Measurements from ENCODE around the gene ATP6V0D1. TPM values are rescaled to one million over a fixed set of nuclear protein-coding genes. Genes with fewer than 3 reads are reported as not detected.

Gene ATP6V0D1
- total and polyA plus RNA-seq, 10 donors = 37.3 to 133 (median 105) TPM

- TF ChIP-seq POLR2AphosphoS5 (IDR thresholded peaks at IDR 0.05) (peak in 1 of 3 donors; percentile 36), CTCF (IDR thresholded peaks at IDR 0.05 in 8 of 11, conservative IDR thresholded peaks at IDR 0.05 in 3 of 11) (no peak), POLR2A (IDR thresholded peaks at IDR 0.05) (no peak)
- DNase-seq = peak; percentile 68
- peak overlapping the region in 1 of 8 donors; percentile 15 for H3K27ac ChIP-seq
- H3K4me1 ChIP-seq = peaks cover 16 to 61% (median 39%) of the 10 kb centered on the region in 6 donors
- intact Hi-C loops (cut with DNase I; ENCODE audit: low total_unique reads) = no loop called here
- WGBS, 5 donors = 59 to 71% (median 62%) methylated on average over 21 to 27 of the region's 27 CpGs
- peaks cover 0 to 31% (median 19%) of the 10 kb centered on the region in 7 donors for H3K27me3 ChIP-seq (replicated peaks in 1 of 7)
- no peak overlapping the region for H3K4me3 ChIP-seq
- H3K9me3 ChIP-seq = no peaks in the 10 kb centered on the region
- no peaks in the 10 kb centered on the region for H3K36me3 ChIP-seq
Observed at GRCh38 chr16:67389911-67390815, 90.8 kb downstream of the ATP6V0D1 start.

GRCh38 chr16:67388591-67388990 lies 92.4 kb downstream of the ATP6V0D1 start:
- Histone ChIP-seq H3K27ac (no peak overlapping the region), H3K27me3 (replicated peaks in 1 of 7) (peaks cover 0 to 15% (median 8%) of the 10 kb centered on the region in 7 donors), H3K36me3 (no peaks in the 10 kb centered on the region), H3K4me3 (no peak overlapping the region), H3K4me1 (peaks cover 9 to 45% (median 23%) of the 10 kb centered on the region in 6 donors), H3K9me3 (no peaks in the 10 kb centered on the region)
- peak; percentile 16 for DNase-seq
- TF ChIP-seq POLR2AphosphoS5 (IDR thresholded peaks at IDR 0.05) (no peak), POLR2A (IDR thresholded peaks at IDR 0.05) (no peak), CTCF (IDR thresholded peaks at IDR 0.05 in 8 of 11, conservative IDR thresholded peaks at IDR 0.05 in 3 of 11) (no peak)
- 78 to 90% (median 89%) methylated on average over 2 of the region's 2 CpGs for WGBS, 5 donors
- intact Hi-C loops (cut with DNase I; ENCODE audit: low total_unique reads) = no loop called here

- intact Hi-C loops (cut with DNase I; ENCODE audit: low total_unique reads) = no loop called here
- Histone ChIP-seq H3K27ac (no peak overlapping the region), H3K4me1 (peaks cover 5 to 41% (median 20%) of the 10 kb centered on the region in 6 donors), H3K4me3 (no peak overlapping the region), H3K27me3 (replicated peaks in 1 of 7) (peaks cover 0 to 11% (median 4%) of the 10 kb centered on the region in 7 donors), H3K9me3 (no peaks in the 10 kb centered on the region), H3K36me3 (no peaks in the 10 kb centered on the region)
- peak; percentile 58 for DNase-seq
- WGBS, 5 donors = 91 to 95% (median 93%) methylated on average over 7 to 8 of the region's 8 CpGs
- TF ChIP-seq POLR2A (IDR thresholded peaks at IDR 0.05) (no peak), CTCF (IDR thresholded peaks at IDR 0.05 in 8 of 11, conservative IDR thresholded peaks at IDR 0.05 in 3 of 11) (no peak), POLR2AphosphoS5 (IDR thresholded peaks at IDR 0.05) (no peak)
Observed at GRCh38 chr16:67388191-67388590, 92.8 kb downstream of the ATP6V0D1 start.

Small RNA genes within 50 kb of the gene (small RNA-seq; reads per million reads assigned to genes)
- 0 reads per million in 4 donors for gene RNU1-123P

Other genes with a start within 250 kb of the ATP6V0D1 start
- gene FHOD1, start 233.7 kb downstream of the ATP6V0D1 start, total RNA-seq = 100 to 1,000 TPM in 6 of 7 donors, 10 to 100 TPM in 1; 97.3 to 304 (median 145) TPM
- gene FHOD1, start 233.7 kb downstream of the ATP6V0D1 start, polyA plus RNA-seq = 100 to 1,000 TPM in 2 of 3 donors, 10 to 100 TPM in 1; 45.6 to 193 (median 149) TPM
- 10 to 100 TPM in 5 of 7 donors, 1 to 10 TPM in 2; 8.1 to 26.8 (median 13.5) TPM for gene SLC9A5, start 232.2 kb downstream of the ATP6V0D1 start, total RNA-seq
- 10 to 100 TPM in 2 of 3 donors, 1 to 10 TPM in 1; 6.0 to 34.1 (median 33.6) TPM for gene SLC9A5, start 232.2 kb downstream of the ATP6V0D1 start, polyA plus RNA-seq
- gene PLEKHG4, start 201.6 kb downstream of the ATP6V0D1 start, total RNA-seq = 10 to 100 TPM in 6 of 7 donors, 1 to 10 TPM in 1; 9.6 to 27.9 (median 15.2) TPM
- gene PLEKHG4, start 201.6 kb downstream of the ATP6V0D1 start, polyA plus RNA-seq = 10 to 100 TPM in 2 of 3 donors, 1 to 10 TPM in 1; 5.1 to 12.7 (median 11.3) TPM
- gene KCTD19, start 154.4 kb downstream of the ATP6V0D1 start, total RNA-seq = under 1 TPM in 5 of 7 donors, not detected in 2; 0.17 to 0.73 (median 0.47) TPM
- gene KCTD19, start 154.4 kb downstream of the ATP6V0D1 start, polyA plus RNA-seq = under 1 TPM; 0.16 to 0.36 (median 0.22) TPM
- gene LRRC36, start 154.3 kb downstream of the ATP6V0D1 start, total RNA-seq = under 1 TPM in 4 of 7 donors, not detected in 3; 0.46 to 0.98 (median 0.75) TPM
- gene LRRC36, start 154.3 kb downstream of the ATP6V0D1 start, polyA plus RNA-seq = 1 to 10 TPM in 1 of 3 donors, under 1 TPM in 2; 0.48 to 2.3 (median 0.56) TPM
- 10 to 100 TPM in 3 of 7 donors, 1 to 10 TPM in 4; 2.5 to 13.9 (median 9.9) TPM for gene TPPP3, start 87.7 kb downstream of the ATP6V0D1 start, total RNA-seq
- gene TPPP3, start 87.7 kb downstream of the ATP6V0D1 start, polyA plus RNA-seq = 10 to 100 TPM in 1 of 3 donors, 1 to 10 TPM in 2; 5.6 to 11.4 (median 7.2) TPM
- 10 to 100 TPM in 6 of 7 donors, 1 to 10 TPM in 1; 9.5 to 31.2 (median 20.6) TPM for gene ZDHHC1, start 64.7 kb downstream of the ATP6V0D1 start, total RNA-seq
- 1 to 10 TPM; 2.1 to 6.0 (median 2.3) TPM for gene ZDHHC1, start 64.7 kb downstream of the ATP6V0D1 start, polyA plus RNA-seq
- gene HSD11B2, start 50.0 kb downstream of the ATP6V0D1 start, total RNA-seq = 10 to 100 TPM in 1 of 7 donors, 1 to 10 TPM in 5, under 1 TPM in 1; 0.85 to 18.3 (median 4.7) TPM
- 1 to 10 TPM; 1.7 to 4.1 (median 2.8) TPM for gene HSD11B2, start 50.0 kb downstream of the ATP6V0D1 start, polyA plus RNA-seq
- under 1 TPM in 1 of 7 donors, not detected in 6; 0.91 TPM for gene AGRP, start 2.4 kb upstream of the ATP6V0D1 start, total RNA-seq
- gene AGRP, start 2.4 kb upstream of the ATP6V0D1 start, polyA plus RNA-seq = under 1 TPM; 0.15 to 0.30 (median 0.22) TPM
- gene RIPOR1, start 47.7 kb upstream of the ATP6V0D1 start, total RNA-seq = 100 to 1,000 TPM; 114 to 242 (median 188) TPM
- gene RIPOR1, start 47.7 kb upstream of the ATP6V0D1 start, polyA plus RNA-seq = 10 to 100 TPM; 29.9 to 84.7 (median 69.9) TPM
- gene CTCF, start 81.4 kb upstream of the ATP6V0D1 start, total RNA-seq = 10 to 100 TPM; 47.6 to 67.7 (median 50.8) TPM
- 10 to 100 TPM; 24.4 to 36.7 (median 25.6) TPM for gene CTCF, start 81.4 kb upstream of the ATP6V0D1 start, polyA plus RNA-seq
- 10 to 100 TPM; 30.0 to 66.7 (median 50.6) TPM for gene CARMIL2, start 164.0 kb upstream of the ATP6V0D1 start, total RNA-seq
- 10 to 100 TPM; 48.1 to 92.3 (median 80.1) TPM for gene CARMIL2, start 164.0 kb upstream of the ATP6V0D1 start, polyA plus RNA-seq
- 10 to 100 TPM; 18.1 to 31.7 (median 24.4) TPM for gene ACD, start 179.1 kb upstream of the ATP6V0D1 start, total RNA-seq
- gene ACD, start 179.1 kb upstream of the ATP6V0D1 start, polyA plus RNA-seq = 10 to 100 TPM; 16.9 to 25.2 (median 18.1) TPM
- gene PARD6A, start 179.8 kb upstream of the ATP6V0D1 start, total RNA-seq = 10 to 100 TPM in 1 of 7 donors, 1 to 10 TPM in 6; 3.3 to 13.8 (median 5.5) TPM
- 10 to 100 TPM in 1 of 3 donors, 1 to 10 TPM in 2; 5.4 to 10.2 (median 8.2) TPM for gene PARD6A, start 179.8 kb upstream of the ATP6V0D1 start, polyA plus RNA-seq
- 10 to 100 TPM in 5 of 7 donors, 1 to 10 TPM in 2; 9.2 to 18.4 (median 11.4) TPM for gene ENKD1, start 185.6 kb upstream of the ATP6V0D1 start, total RNA-seq
- gene ENKD1, start 185.6 kb upstream of the ATP6V0D1 start, polyA plus RNA-seq = 10 to 100 TPM; 13.0 to 21.6 (median 18.7) TPM
- 10 to 100 TPM in 2 of 7 donors, 1 to 10 TPM in 5; 5.2 to 17.3 (median 7.9) TPM for gene C16orf86, start 185.7 kb upstream of the ATP6V0D1 start, total RNA-seq
- 10 to 100 TPM in 2 of 3 donors, 1 to 10 TPM in 1; 8.9 to 11.1 (median 11.0) TPM for gene C16orf86, start 185.7 kb upstream of the ATP6V0D1 start, polyA plus RNA-seq
- 10 to 100 TPM; 34.6 to 45.6 (median 41.1) TPM for gene GFOD2, start 238.2 kb upstream of the ATP6V0D1 start, total RNA-seq
- 10 to 100 TPM; 10.4 to 21.4 (median 11.6) TPM for gene GFOD2, start 238.2 kb upstream of the ATP6V0D1 start, polyA plus RNA-seq